Measurements from ENCODE around the gene SPACA4.

Gene SPACA4

DNA sequence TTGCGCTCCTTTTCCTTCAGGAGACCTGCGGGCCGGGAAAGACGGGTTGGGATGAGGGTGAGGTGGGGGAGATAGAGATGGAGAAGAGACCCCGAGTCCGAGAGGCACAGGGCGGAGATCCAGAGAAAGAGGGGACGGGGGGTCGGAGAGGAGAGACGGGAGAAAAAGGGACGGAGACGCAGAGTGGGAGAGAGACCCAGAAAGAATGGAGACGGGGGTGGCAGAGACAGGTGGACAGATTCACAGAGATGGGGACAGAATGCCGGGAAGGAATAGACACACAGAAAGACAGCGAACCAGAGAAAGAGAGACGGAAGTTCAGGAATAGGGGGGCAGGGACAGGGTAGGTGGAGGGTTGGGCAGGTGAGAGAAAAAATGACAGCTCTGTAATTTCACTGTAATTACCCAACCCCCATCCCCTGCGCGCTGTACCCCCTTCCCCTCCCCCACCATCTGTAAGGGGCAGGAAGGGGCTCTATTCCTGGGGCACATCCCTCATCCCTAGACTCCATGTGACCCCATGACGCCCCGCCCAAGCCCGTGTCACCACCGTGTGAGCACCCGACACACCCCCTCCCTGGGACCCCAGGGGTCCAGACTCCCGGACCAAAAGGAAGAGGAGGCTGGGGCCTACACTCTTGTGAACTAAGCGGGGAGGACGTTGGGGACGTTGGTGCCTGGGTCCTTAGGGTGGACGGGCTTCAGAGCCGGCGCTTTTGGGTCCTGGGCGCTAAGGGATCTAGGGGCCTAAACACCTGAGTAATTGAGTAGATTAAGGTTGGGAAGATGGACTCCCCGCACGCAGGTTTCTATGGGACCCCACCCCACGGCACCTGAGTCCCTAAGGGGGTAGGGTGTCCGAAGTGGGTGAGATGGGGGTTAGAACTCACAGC lies 29.7 kb downstream of the SPACA4 start:
- no peak for DNase-seq

GRCh38 chr19:48636859-48637448 lies 30.4 kb downstream of the SPACA4 start, which contains the start of gene DBP:
DBP (minus strand) TSS chr19:48637379; CDS start chr19:48636994, 385 bp downstream.
- no peak for DNase-seq

DNA sequence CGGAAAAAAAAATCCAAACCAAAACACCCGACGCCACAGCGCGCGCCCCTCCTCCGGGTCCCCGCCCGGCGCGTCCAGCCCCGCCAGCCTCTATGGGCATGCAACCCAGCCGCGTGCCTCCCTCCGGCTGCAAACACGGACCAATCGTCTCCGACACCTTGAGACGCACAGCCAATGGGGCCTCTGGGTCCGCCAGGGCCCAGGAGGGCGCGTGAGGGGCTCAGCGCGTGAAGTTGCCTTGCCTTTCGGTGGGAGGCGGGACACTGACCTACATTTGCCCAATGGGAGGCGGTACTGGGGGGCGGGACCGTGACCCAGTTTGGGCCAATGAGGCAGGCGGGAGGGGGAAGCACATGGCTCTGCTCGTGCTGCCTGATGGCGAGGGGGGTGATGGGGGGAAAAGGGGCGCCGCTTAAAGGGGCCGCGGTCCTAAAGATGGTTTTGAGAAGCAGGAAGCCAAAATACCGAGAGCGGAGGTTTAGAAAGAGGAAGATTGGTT lies 31.0 kb downstream of the SPACA4 start:
- peak; percentile 88 for DNase-seq

- DNase-seq, result no peak
Observed at GRCh38 chr19:48637948-48638830, 31.6 kb downstream of the SPACA4 start.

DNA sequence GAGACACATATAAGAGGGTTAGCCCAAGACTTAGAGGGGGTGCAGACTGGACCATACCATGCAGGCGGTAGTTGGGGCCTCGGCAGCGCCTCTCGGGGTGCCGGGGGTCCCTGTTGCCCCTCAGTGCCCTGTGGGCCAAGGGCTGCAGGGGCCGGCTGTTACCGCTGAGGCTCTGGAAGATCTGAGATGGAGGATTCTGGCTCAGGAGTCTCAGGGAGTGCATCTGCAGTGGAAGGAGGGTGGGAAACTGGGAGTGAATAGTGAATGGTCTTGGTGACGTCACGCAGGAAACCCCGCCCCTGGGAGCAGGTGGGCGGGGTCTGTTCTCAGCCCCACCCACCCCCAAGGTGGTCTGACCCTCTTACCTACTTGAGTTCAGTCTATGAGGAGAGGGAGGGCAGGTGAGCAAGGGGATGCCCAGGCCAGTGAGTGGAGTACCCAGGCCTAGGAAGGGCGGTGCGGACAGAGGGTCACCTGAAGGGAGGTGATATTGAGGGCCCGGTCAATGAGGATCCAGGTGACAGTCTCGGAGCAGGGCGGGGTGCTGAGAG lies 32.4 kb downstream of the SPACA4 start:
- DNase-seq, result no peak

DNA sequence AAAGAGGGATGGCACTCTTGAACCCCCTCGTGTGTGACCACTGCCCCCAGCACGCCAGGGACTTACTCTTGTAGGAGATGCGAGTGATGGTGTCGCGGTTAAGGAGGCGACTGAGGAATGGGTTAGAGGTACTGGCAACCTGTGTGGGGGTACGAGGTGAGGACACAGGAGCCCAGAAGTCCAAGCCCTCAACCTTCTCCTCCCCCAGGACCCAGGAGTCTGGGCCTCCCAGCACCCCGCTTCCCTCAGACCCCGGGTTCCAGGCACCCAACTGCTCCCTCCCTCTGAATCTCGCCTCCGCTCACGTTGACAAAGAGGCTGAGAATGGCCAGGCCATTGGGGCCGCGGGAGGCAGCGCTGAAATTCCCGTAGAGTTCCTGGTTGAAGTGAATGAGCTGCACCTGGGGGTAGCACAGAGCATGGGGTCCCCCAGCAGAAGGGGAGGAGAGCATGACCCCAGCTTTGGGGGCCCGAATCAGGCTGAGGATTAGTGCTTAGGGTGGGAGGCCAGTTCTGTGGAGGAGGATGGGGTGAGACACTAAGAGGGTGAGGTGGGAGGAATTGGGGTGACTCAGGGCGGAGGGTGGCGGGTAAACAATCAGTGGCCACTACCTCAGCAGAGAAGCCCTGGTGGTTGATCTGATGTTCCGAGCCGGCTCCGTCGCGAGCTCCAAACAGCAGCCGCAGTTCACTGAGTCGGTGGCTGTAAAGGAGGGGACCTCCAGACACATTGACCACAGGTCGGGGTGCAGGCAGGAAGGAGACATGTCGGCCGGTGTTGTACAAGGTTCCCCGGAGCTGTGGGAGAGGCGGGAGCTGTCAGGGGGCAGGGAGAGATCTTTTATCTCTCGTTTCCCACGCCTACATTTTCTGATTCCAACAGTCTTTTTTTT lies 33.2 kb downstream of the SPACA4 start:
- DNase-seq, result no peak

GRCh38 chr19:48641850-48642249 lies 35.3 kb downstream of the SPACA4 start:
- no peak for DNase-seq

DNA sequence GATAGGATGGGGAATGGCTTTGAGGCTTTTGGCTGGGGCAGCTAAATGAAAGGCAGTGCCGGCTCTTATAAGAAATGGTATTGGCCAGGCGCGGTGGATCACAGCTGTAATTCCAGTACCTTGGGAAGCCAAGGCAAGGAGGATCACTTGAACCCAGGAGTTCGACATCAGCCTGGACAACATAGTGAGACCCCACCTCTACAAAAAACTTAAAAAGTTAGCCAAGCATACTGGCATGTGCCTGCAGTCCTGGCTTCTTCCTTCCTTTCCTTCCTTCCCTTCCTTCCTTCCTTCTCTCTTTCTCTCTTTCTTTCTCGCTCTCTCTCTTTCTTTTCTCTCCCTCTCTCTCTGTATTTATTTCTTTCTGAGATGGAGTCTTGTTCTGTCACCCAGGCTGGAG lies 36.3 kb downstream of the SPACA4 start:
- DNase-seq, result no peak

DNA sequence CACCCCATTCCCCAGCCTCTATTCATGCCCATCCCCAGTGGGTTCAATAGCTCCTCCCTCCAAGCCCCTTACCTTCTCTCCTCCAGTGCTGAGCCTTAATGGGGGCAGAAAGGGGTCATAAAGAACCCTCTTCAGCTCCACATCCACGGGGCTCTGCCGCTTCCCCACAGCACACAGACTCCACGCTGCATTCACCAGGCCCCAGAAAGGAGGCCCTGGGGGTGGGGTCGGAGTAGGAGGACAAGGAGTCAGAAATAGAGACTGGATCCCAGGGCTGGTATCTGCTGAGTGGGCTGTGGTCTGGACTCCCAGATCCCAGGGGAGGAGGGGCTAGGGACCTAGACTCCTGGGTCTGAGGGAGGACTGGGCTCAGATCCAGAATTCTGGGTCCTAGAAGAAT lies 37.8 kb downstream of the SPACA4 start:
- DNase-seq, result no peak

DNA sequence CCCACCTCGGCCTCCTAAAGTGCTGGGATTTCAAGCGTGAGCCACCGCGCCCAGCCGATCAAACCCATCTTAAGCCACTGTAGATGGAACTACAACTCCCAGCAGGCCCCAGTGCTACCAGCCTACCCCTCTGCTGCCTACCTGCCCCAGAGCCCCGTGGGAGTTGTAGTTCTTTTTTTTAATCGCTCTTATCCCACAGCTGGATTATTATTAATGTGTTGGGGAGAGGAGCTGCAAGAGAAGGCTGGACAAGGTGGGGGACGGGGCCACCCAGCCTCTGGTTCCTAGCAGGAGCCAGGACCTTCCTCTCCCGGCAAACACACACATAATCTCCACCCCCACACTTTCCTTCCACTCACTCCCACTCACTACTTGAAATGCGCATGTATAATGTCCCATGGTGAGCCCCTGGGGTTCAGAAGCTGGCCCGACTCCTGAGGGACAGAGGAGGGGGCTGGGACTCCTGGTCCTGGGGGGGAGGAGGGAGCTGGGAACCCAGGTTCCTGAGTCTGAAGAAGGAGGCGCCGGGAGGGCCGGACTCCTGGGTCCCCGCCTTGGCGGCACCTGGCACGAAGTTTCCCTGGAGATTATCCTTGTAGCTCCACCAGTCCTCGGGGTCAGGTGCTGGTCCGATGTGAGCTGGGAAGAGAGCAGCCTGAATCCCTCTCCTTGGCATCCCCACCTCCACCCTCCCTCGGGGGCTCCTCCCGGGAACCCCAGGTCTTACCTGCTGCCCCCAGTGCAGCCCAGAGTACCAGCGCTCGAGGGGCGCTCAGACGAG lies 38.5 kb downstream of the SPACA4 start:
- DNase-seq, result no peak

GRCh38 chr19:48645620-48646000 lies 39.1 kb downstream of the SPACA4 start:
- DNase-seq, result no peak

DNA sequence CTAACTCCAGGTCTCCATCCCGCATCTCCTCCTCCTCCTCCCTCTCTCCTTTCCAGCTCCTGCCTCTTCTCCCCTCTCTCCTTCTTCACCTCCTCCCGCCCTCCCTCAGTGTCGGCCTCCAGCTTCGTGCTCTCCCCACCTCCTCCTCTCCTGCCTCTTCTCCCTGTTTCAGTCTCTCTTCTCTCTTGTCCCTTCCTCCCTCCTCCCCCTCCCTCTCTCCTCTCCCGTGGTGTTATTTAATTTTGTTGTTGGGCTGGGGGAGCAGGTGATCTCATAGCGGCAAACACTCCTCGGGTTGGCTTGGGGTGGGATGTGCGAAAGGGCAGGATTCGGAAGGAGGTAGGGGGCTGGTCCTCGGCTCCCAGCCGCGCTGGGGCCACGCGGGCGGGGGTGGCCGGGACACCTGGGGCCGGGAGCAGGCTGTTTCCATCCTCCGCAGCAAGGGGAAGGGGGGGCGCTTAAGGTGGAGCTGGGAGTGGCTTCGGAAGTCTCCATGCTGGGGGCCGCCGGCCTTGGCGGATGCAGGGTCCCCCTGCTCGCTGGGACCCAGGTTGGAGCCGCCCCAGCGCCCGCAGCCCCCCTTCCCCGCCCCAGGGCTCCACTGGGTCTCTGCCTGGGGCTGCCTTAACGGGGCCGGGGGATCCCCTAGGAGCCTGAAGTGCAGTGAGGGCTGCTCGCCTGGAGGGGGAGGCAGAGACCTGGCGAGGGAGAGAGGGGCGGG lies 39.6 kb downstream of the SPACA4 start, which contains the start of gene CA11:
CA11 (minus strand) TSS at position 187 of the 721 bp plus-strand sequence. CDS start 555 bp downstream, outside the sequence.
- DNase-seq, result peak; percentile 48

- DNase-seq, result no peak
Observed at GRCh38 chr19:48646722-48647216, 40.2 kb downstream of the SPACA4 start.

- no peak for DNase-seq
Observed at GRCh38 chr19:48648134-48648533, 41.6 kb downstream of the SPACA4 start.

DNA sequence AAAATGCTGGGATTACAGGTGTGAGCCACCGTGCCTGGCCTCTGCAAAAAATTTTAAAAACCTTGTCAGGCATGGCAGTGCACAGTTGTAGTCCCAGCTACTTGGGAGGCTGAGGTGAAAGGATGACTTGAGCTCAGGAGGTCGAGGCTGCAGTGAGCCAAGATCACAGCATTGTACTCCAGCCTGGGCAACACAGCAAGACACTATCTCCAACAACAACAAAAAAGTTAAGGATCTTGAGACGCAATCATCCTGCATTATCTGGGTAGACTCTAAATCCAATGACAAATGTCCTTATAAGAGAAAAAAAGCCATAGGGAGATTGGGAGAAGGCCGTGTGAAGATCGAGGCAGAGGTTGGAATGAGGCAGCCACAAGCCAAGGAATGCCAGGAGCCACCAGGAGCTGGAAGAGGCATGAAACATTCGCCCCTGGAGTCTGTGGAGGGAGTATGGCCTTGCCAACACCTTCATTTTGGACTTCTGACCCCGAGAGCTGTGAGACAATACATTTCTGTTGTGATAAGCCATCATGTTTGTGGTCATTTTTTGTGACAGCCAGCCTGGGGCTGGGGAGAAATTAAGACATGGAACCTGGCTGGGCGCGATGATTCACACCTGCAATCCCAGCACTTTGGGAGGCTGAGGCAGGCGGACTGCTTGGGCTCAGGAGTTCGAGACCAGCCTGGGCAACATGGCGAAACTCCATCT lies 44.6 kb downstream of the SPACA4 start:
- no peak for DNase-seq

DNA sequence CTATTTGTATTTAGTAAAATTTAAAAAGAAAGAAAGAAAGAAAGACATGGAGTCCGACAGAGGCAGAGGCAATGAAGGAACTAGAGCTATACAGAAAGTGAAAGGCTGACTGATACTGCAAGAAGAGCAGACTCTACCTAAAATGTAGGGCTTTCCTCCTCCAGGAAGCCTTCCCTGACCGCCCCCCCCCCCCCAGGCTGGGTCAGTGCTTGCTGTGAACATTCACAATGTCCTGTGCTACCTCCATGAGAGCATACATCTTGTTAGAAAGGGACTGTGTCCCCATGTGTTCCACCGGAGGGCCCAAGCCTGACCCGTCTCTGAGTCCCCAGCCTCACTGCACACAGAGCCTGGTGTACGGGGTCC lies 45.1 kb downstream of the SPACA4 start:
- no peak for DNase-seq

DNA sequence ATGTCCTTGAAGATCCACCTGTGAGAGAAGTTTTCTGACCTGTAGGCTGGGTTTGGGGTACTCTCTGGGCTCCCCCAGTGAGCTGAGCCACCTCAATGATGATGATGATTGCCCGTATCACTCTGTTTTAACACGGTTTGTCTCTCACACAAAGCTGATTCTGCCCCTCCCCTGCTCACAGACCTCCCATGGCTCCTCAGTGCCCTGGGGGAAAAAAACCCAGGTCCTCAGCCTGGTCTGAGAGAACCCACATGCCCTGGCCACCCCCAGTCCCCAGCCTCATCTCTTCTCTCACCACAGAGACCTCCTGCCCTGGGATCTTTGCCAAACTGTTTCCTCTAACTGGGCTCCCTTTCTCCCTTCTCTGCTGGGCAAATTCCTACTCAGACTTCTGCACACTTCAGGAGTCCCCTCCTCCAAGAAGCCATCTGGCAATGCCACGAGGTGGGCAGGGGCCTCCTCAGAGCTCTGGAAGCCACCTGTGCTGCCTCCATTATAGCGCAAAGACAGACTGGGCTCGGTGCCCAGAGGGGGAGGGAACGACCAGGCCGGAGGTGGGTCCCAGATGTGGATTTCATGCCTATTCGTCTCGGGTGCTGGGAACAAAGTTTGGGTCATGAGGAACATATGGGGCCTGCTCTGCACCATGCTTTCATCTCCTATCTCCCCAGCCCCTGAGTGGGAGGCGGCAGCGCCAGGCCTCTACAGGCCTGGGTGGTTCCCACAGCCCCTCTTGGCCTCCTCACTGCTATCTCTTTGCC lies 47.9 kb downstream of the SPACA4 start:
- no peak for DNase-seq

DNA sequence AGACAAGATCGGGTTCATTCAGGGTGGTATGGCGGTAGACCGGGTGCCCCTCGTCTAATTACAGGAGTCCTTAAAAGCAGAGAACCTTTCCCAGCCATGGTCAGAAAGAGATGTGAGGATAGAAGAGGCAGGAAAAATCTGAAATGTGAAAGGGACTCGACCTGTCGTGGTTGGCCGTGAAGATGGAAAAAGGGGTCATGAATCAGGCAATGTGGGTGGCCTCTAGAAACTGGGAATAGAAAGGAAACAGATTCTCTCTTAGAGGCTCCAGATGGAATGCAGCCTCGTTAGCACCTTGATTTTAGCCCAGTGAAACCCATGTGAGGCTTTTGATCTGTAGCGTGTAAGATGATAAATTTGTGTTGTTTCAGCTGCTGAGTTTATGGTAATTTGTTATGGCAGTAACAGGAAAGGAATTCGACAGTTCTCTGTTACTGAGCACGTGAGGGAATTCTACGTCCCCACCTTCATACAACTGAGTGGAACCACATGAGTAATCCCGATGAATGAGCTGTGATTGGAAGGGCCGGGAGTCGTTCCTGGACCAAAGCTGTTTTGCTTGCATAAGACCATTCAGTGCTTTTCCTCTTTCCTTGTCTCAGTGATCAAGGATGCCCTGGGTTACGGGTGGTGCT lies 50.4 kb downstream of the SPACA4 start:
- DNase-seq, result no peak

Measured in GOT3 (cell line).